Fibroblast of gingiva (primary cell): ENCODE measurements around the gene HELT.

Experiments used
- DNase-seq: peaks from one replicate; pipeline ENCODE4 v3.0.0-alpha.2; 2011; ENCODE audit warnings: low read depth

Gene HELT

GRCh38 chr4:185003596-185004351, 14.5 kb upstream of the HELT start:
- no peak for DNase-seq

GRCh38 chr4:185004562-185005218, 13.6 kb upstream of the HELT start:
- no peak for DNase-seq

GRCh38 chr4:185005219-185005819, 13.0 kb upstream of the HELT start:
- peak; percentile 57 for DNase-seq

- no peak for DNase-seq
These were observed 6.9 kb upstream of the HELT start for GRCh38 chr4:185011408-185011807.

GRCh38 chr4:185013417-185014125, 4.7 kb upstream of the HELT start:
- DNase-seq: no peak

- DNase-seq: no peak
These were observed 3.2 kb upstream of the HELT start for GRCh38 chr4:185015108-185015507.

GRCh38 chr4:185016101-185016940, 2.0 kb upstream of the HELT start:
- DNase-seq: no peak

- DNase-seq: no peak
These were observed 1.1 kb upstream of the HELT start for GRCh38 chr4:185016946-185017758.

- no peak for DNase-seq
These were observed 655 bp downstream of the HELT start for GRCh38 chr4:185018834-185019455.

GRCh38 chr4:185019456-185020292, 1.4 kb downstream of the HELT start:
- no peak for DNase-seq

GRCh38 chr4:185020293-185020808, 2.1 kb downstream of the HELT start:
- no peak for DNase-seq

- no peak for DNase-seq
These were observed 2.8 kb downstream of the HELT start for GRCh38 chr4:185020863-185021761.

GRCh38 chr4:185023471-185023870, 5.2 kb downstream of the HELT start:
- DNase-seq: no peak

- no peak for DNase-seq
These were observed 10.3 kb downstream of the HELT start for GRCh38 chr4:185028625-185029024.

GRCh38 chr4:185031611-185032010, 13.3 kb downstream of the HELT start:
- DNase-seq: no peak

GRCh38 chr4:185033072-185033471, 14.8 kb downstream of the HELT start:
- DNase-seq: no peak

GRCh38 chr4:185033950-185034349, 15.7 kb downstream of the HELT start:
- no peak for DNase-seq

GRCh38 chr4:185035284-185035683, 17.0 kb downstream of the HELT start:
- DNase-seq: no peak
